Hepatocyte (in vitro differentiated cells): ENCODE results near the gene FKBP6. TPM values are rescaled to one million over a fixed set of nuclear protein-coding genes. Genes with fewer than 3 reads are reported as not detected.
"Not testable (repeated sequence)": the region's sequence is repeated elsewhere in the genome, so short reads cannot be mapped to it uniquely, and the experiment has no call there.

Source experiments
- DNase-seq: peaks from one replicate; pipeline ENCODE4 v3.0.0-alpha.2; 2016; ENCODE audit warnings: low spot score
- H2AFZ ChIP-seq: fragments of 200-600 bp; sonication (generic); 2 replicates; pipeline ENCODE4 v1.6.0; 2016; ENCODE audit warnings: antibody characterized with exemption, mild to moderate bottlenecking
- H3K27ac ChIP-seq: fragments of 200-600 bp; sonication (generic); 2 replicates; pipeline ENCODE4 v1.5.1; 2016; ENCODE audit warnings: mild to moderate bottlenecking
- H3K27me3 ChIP-seq: fragments of 200-600 bp; sonication (generic); 2 replicates; pipeline ENCODE4 v1.6.1; 2016
- H3K36me3 ChIP-seq: fragments of 200-600 bp; sonication (generic); replicated peaks from 2 replicates; pipeline ENCODE4 v1.5.1; 2016; ENCODE audit warnings: low read depth; ENCODE audit not compliant: insufficient read depth
- H3K4me1 ChIP-seq: fragments of 200-600 bp; sonication (generic); 2 replicates; pipeline ENCODE4 v1.5.1; 2016; ENCODE audit warnings: mild to moderate bottlenecking, moderate library complexity; ENCODE audit not compliant: insufficient read depth
- H3K4me2 ChIP-seq: fragments of 200-600 bp; sonication (generic); 2 replicates; pipeline ENCODE4 v1.6.0; 2016
- H3K4me3 ChIP-seq: fragments of 200-600 bp; sonication (generic); 2 replicates; pipeline ENCODE4 v1.5.1; 2016; ENCODE audit warnings: mild to moderate bottlenecking
- H3K79me2 ChIP-seq: fragments of 200-600 bp; sonication (generic); 2 replicates; pipeline ENCODE4 v1.6.0; 2017; ENCODE audit warnings: mild to moderate bottlenecking
- H3K9me2 ChIP-seq: fragments of 200-600 bp; sonication (generic); replicated peaks from 2 replicates; pipeline ENCODE4 v1.6.0; 2017; ENCODE audit warnings: mild to moderate bottlenecking; ENCODE audit not compliant: insufficient read depth
- H3K9me3 ChIP-seq: fragments of 200-600 bp; sonication (generic); 2 replicates; pipeline ENCODE4 v1.5.1; 2016; ENCODE audit warnings: low read depth, mild to moderate bottlenecking
- H4K20me1 ChIP-seq: fragments of 200-600 bp; sonication (generic); 2 replicates; pipeline ENCODE4 v1.6.0; 2016; ENCODE audit warnings: mild to moderate bottlenecking; ENCODE audit not compliant: insufficient read depth, poor library complexity, severe bottlenecking
- CTCF ChIP-seq: fragments of 200-600 bp; sonication (generic); IDR thresholded peaks from 2 replicates; pipeline ENCODE4 v1.5.1; 2016; ENCODE audit warnings: antibody characterized with exemption, mild to moderate bottlenecking; ENCODE audit not compliant: poor library complexity
- EZH2 ChIP-seq: fragments of 200-600 bp; sonication (generic); IDR thresholded peaks from 2 replicates; pipeline ENCODE4 v1.6.1; 2016; ENCODE audit warnings: antibody characterized with exemption, mild to moderate bottlenecking, borderline replicate concordance
- EZH2phosphoT487 ChIP-seq: fragments of 200-600 bp; sonication (generic); IDR thresholded peaks from one replicate; pipeline ENCODE4 v1.6.1; 2018; ENCODE audit warnings: antibody characterized with exemption, mild to moderate bottlenecking, low read depth, moderate library complexity; ENCODE audit not compliant: unreplicated experiment, severe bottlenecking
- WGBS: methylation state at CpG from one replicate; pipeline ENCODE4 v1.1.6; 2016; ENCODE audit warnings: low lambda C conversion rate; ENCODE audit errors: missing lambda C conversion rate; 5-methylcytosine and 5-hydroxymethylcytosine counted together
- polyA plus RNA-seq: library from polyadenylated mRNA; unstranded; fragments of >200 nt; fragmentation: Nextera tagmentation; extraction: Ambion mirVana; gene quantifications from 2 replicates; pipeline ENCODE4 v1.2.1, GENCODE V29; 2016
- total RNA-seq: library from RNA; depleted of rRNA; stranded (reverse); fragments of >200 nt; gene quantifications from 2 replicates; pipeline ENCODE4 v1.2.3, GENCODE V29; 2014

Gene FKBP6
- total and polyA plus RNA-seq, 2 experiments from 2014 or later: 0.17 TPM; not detected in 1

- 92% methylated on average over 17 of the region's 20 CpGs for WGBS
- no peaks in the 10 kb centered on the region for H3K36me3 ChIP-seq
- H3K4me3 ChIP-seq: no peak overlapping the region
- H3K9me3 ChIP-seq: no peaks in the 10 kb centered on the region
- H2AFZ ChIP-seq: no peak overlapping the region
- no peaks in the 10 kb centered on the region for H4K20me1 ChIP-seq
- H3K4me1 ChIP-seq: no peaks in the 10 kb centered on the region
- no peaks in the 10 kb centered on the region for H3K79me2 ChIP-seq
- no peaks in the 10 kb centered on the region for H3K27me3 ChIP-seq
- no peak overlapping the region for H3K27ac ChIP-seq
- no peak overlapping the region for H3K4me2 ChIP-seq
- no peak for DNase-seq
- no peak for TF ChIP-seq EZH2phosphoT487
- no peak for TF ChIP-seq EZH2
- no peak for TF ChIP-seq CTCF
- H3K9me2 ChIP-seq: no peaks in the 10 kb centered on the region
Observed at GRCh38 chr7:73376671-73377412, 48.9 kb downstream of the FKBP6 start.

DNA sequence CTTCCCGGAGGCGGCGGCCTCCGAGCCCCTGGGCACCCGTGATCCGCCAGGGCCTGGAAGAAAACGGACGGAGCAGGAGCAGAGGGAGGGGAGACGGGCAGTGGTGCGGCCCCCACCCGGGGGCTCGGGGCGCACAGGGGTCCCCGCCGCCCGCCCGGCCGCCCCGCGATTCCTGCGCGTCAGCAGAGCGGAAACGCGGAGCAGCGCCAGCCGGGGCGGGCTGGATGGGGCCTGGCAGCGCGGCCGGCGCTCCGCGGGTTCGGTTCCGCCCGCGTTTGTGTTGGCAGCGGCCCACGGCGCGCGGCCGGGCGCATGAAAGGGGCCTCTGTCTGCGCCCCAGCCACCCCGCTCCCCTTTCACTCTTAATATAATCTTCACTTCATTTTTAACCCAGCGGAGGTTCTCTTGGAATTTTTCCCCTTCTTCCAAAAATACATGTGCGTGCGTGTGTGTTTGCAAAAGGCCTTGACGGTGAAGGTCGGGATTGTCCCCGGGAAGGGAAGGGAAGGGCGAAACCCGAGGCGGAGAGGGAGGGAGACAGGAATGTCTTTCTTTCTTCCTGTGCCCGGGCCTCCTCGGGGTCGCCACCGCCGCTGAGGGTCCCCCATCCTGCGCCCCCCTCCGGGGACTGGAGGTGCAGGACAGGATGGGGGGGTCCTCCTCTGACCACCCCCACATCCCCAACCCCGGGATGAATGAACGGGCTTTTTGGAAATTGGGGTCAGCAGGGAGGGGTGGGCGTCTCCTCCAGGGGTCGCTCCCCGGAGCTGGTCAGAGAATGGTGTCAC lies 49.6 kb downstream of the FKBP6 start:
- not testable (repeated sequence) for H3K9me3 ChIP-seq, H3K4me3 ChIP-seq, H3K27ac ChIP-seq, H3K4me2 ChIP-seq, H4K20me1 ChIP-seq, H3K4me1 ChIP-seq, H3K36me3 ChIP-seq, H2AFZ ChIP-seq, H3K79me2 ChIP-seq, DNase-seq, H3K27me3 ChIP-seq, H3K9me2 ChIP-seq
- 90% methylated on average over 36 of the region's 68 CpGs for WGBS

DNA sequence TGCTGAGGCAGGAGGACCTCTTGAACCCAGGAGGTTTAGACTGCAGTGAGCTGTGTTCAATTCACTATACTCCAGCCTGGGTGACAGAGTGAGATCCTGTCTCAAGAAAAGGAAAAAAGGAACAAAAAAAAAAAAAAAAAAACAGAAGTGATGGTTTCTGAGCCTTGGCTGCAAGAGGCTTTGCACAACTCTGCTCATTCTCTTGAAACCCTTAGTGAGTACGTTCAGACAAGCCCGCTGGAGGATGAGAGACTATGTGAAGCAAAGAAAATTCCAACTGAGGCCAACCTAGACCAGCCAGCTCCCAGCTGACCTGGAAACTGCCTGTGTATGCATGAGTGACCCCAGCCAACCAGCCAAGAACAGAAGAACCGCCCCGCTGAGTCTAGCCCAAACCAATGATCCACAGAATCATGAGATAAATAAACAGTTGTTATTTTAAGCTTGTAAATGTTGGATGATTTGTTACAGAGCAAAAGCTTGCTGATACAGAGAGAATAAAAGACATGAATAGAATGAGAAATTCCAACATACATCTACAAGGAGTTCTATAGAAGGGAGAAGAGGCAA lies 55.1 kb downstream of the FKBP6 start:
- Histone ChIP-seq H3K27ac (no peak overlapping the region), H3K27me3 (no peaks in the 10 kb centered on the region), H3K36me3 (no peaks in the 10 kb centered on the region), H3K9me3 (peaks cover 5% of the 10 kb centered on the region), H4K20me1 (no peaks in the 10 kb centered on the region), H3K9me2 (no peaks in the 10 kb centered on the region), H3K4me3 (no peak overlapping the region), H3K4me2 (no peak overlapping the region), H3K4me1 (no peaks in the 10 kb centered on the region), H3K79me2 (no peaks in the 10 kb centered on the region), H2AFZ (no peak overlapping the region)
- no peak for DNase-seq
- 94% methylated on average over 4 of the region's 4 CpGs for WGBS
- no peak for TF ChIP-seq CTCF
- no peak for TF ChIP-seq EZH2phosphoT487
- no peak for TF ChIP-seq EZH2
